Measurements from ENCODE around the gene ZSCAN5B.

Gene ZSCAN5B

DNA sequence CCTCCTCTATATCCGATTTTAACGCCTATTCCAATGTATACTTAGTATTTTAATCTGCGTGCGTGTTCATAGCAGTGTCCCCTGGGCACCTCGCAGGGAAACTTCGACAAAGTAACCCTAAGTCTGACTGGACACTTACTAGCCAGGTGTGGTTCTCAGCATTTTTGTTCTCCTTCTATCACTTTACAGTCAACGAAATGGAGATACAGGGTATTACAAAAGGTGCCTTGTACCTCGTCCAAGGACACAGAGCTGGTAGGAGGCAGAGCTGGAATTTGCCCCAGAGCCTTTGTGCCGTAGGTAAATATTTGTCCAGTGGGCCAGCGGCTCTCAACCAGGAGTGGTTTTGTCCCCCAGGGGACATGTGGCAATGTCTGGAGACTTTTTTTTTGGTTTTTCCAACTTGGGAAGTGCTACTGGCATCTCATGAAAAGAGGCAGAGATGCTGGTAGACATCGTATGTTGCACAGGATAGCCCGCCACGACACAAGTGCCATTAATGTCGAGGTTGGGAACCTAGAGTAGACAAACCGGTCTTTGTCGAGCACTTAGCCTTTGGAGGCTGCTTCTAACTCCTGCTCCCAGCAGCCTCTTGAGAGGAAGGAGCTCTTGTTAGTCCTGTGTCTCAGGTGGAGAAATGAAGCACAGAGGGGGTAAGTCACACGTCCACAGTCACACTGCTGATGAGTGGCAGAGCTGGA, 55.3 kb downstream of the ZSCAN5B start:
- Histone ChIP-seq H3K9me3 (no peaks in the 10 kb centered on the region), H3K27me3 (no peaks in the 10 kb centered on the region), H3K27ac (peak overlapping the region; percentile 89), H3K36me3 (peaks cover under 1% of the 10 kb centered on the region), H3K4me3 (ENCODE audit: low read depth in 1 of 2, low read length in 1 of 2) (peak overlapping the region in 1 of 2 experiments; percentile 31), H3K4me1 (ENCODE audit: control insufficient read depth in 1 of 2, insufficient read depth in 1 of 2, low read depth in 1 of 2, low read length in 1 of 2) (peaks cover 33 to 38% of the 10 kb centered on the region in 2 experiments)
- TF ChIP-seq CTCF (IDR thresholded peaks at IDR 0.05) = no peak

GRCh38 chr19:56141417-56141993, 56.1 kb downstream of the ZSCAN5B start:
- no peak for TF ChIP-seq CTCF (IDR thresholded peaks at IDR 0.05)
- H3K36me3 ChIP-seq = no peaks in the 10 kb centered on the region
- no peaks in the 10 kb centered on the region for H3K27me3 ChIP-seq
- peak overlapping the region; percentile 69 to 84 for H3K4me3 ChIP-seq (ENCODE audit: low read depth in 1 of 2, low read length in 1 of 2)
- peaks cover 40 to 44% of the 10 kb centered on the region in 2 experiments for H3K4me1 ChIP-seq (ENCODE audit: control insufficient read depth in 1 of 2, insufficient read depth in 1 of 2, low read depth in 1 of 2, low read length in 1 of 2)
- peak overlapping the region; percentile 89 for H3K27ac ChIP-seq
- H3K9me3 ChIP-seq = no peaks in the 10 kb centered on the region

DNA sequence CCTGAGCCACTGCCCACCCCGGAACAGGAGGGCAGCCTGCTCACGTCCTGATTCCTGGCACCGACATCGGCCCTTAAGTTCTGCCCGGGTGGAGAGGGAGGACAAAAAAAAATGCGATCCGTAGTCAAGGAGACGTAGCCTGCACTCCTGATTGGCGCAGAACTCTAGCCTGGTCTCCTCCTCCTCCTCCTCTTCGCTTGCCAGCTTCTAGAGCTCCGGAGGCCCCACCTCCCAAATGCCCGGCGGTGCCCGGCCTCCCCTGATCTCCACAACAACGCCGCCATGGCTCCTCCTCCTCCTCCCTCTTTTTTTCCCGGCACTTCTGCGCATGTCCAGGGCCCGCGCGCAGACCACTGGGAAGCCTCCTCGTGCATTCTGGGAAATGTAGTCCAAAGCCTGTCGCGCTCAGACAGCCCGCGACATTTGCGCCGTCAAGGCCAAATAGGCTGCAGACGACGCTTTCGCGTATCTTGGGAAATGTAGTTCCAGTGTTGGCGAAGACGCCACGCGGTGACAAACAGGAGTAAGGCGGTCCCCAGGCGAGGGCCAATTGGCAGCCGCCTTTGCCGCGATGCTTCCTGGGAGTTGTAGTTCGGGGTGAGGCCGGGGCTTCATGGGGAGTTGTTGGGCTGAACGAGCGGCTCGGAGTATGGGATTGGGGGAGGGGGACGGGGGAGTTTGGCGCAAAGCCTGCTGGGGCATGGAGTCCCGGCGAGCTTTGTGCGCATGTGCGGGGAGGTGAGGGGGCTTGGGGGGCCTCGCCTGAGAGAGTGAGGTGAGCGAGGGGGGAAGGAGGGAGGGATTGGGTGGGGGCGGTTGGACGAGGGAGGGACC, 56.8 kb downstream of the ZSCAN5B start, which contains the start of gene ZNF444:
ZNF444 (plus strand) TSS at position 705 of the 834 bp plus-strand sequence. CDS start 5,625 bp downstream, outside the sequence.
- Histone ChIP-seq H3K36me3 (no peaks in the 10 kb centered on the region), H3K27me3 (no peaks in the 10 kb centered on the region), H3K27ac (peak within 1 kb of the TSS; percentile 89), H3K9me3 (no peaks in the 10 kb centered on the region), H3K4me1 (ENCODE audit: control insufficient read depth in 1 of 2, insufficient read depth in 1 of 2, low read depth in 1 of 2, low read length in 1 of 2) (peaks cover 47 to 48% of the 10 kb centered on the region in 2 experiments), H3K4me3 (ENCODE audit: low read depth in 1 of 2, low read length in 1 of 2) (peak within 1 kb of the TSS; percentile 69 to 84)
- peak; percentile 35 for TF ChIP-seq CTCF (IDR thresholded peaks at IDR 0.05)

DNA sequence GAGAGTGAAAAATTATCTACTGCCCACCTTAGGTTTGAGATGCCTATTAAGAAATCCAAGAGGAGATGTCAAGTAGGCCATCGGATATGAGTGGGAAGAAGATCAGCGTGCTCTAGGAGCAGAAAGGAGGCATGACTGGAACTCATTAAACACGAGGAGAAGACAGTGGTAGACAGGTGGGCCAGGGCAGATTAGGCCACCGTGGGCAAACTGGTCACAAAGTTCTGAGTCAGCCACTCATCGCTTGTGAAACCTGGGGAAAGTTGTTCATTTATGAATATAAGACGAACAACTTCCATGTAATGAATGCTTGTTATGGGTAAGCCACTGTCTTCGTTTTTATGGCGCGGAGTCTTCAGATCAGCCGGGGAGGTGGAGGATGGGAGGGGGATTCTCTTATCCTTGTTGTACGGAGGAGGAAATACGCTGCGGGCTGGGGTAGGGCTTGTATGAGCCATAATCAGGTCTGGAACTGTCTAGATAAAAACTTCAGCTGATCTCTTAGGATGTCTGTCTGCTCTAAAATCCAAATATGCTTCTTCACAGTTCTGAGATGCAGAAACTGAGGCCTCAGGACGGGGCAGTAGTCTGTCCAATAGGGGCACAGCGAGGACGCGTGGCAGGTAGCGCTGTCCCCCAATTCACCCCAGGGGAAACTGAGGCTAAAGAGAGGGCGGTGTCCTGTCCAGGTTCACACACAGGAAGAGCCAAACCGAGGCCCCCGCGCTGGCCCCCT, 57.6 kb downstream of the ZSCAN5B start:
- H3K4me3 ChIP-seq (ENCODE audit: low read depth in 1 of 2, low read length in 1 of 2) = peak overlapping the region; percentile 69 to 84
- H3K27ac ChIP-seq = peak overlapping the region; percentile 89
- no peaks in the 10 kb centered on the region for H3K36me3 ChIP-seq
- no peaks in the 10 kb centered on the region for H3K9me3 ChIP-seq
- TF ChIP-seq CTCF (IDR thresholded peaks at IDR 0.05) = no peak
- H3K27me3 ChIP-seq = no peaks in the 10 kb centered on the region
- peaks cover 55 to 56% of the 10 kb centered on the region in 2 experiments for H3K4me1 ChIP-seq (ENCODE audit: control insufficient read depth in 1 of 2, insufficient read depth in 1 of 2, low read depth in 1 of 2, low read length in 1 of 2)
